ENCODE measurements around the gene CR1.
"Not testable (repeated sequence)": the region's sequence is repeated elsewhere in the genome, so short reads cannot be mapped to it uniquely, and the experiment has no call there.

- not testable (repeated sequence) for TF ChIP-seq ETS1 (IDR thresholded peaks at IDR 0.05); CTCF (conservative IDR thresholded peaks at IDR 0.05; ENCODE audit: low read depth in 2 of 2)
Observed at GRCh38 chr1:207536263-207536662, 40.3 kb downstream of the CR1 start.

Data from GM23338 (cell line).